NCI-H446 treated with DMSO at 0.1 percent for 48 hours (cell line): Measurements from ENCODE around the gene LPP.

Source experiments
- DNase-seq: peaks from one replicate; lab custom pipeline; 2025; lab: John Stamatoyannopoulos, UW

LPP gene

DNA sequence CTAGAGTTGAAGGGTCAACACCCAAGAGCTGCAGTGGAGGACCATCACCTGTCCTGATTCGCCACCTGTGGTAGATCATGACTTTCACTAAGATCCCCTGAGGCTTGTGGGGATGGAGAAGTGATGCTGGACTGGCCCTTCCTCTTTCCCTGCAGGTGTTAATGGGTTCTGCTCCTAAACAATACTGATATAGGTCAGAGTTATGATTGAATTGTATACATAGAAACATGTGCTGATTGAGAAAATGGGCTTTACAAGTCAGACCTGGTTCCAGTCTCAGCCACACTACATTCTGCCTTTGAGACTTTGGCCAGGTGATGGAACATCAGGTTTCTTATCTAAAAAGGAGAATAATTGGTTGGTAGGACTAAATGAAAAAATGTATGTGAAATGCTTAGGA lies 598.9 kb downstream of the LPP start:
- no peak for DNase-seq

- no peak for DNase-seq
Observed at GRCh38 chr3:188754267-188754666, 600.3 kb downstream of the LPP start.

- no peak for DNase-seq
Observed at GRCh38 chr3:188756241-188756640, 602.3 kb downstream of the LPP start.

GRCh38 chr3:188759336-188760005 lies 605.5 kb downstream of the LPP start:
- DNase-seq = no peak

GRCh38 chr3:188760408-188760807 lies 606.5 kb downstream of the LPP start:
- no peak for DNase-seq

DNA sequence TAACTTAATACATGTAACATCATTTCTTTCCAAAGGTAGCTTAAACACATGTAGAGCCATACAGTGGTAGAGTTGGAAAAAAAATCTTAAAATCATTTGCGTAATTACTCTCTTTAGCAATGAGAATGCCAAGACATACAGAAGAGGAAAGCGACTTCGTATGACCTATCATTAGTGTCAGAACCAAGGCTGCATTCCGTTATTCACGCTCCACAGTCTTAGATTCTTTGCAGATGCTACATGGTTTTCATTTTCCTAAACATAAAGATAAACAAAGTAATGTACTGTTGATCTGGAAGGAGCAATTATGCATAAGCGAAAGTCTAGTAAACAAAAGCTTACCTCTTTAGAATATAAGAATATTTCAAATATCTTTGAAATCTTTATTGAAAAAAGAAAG lies 607.5 kb downstream of the LPP start:
- no peak for DNase-seq

- no peak for DNase-seq
Observed at GRCh38 chr3:188761964-188762363, 608.0 kb downstream of the LPP start.

DNA sequence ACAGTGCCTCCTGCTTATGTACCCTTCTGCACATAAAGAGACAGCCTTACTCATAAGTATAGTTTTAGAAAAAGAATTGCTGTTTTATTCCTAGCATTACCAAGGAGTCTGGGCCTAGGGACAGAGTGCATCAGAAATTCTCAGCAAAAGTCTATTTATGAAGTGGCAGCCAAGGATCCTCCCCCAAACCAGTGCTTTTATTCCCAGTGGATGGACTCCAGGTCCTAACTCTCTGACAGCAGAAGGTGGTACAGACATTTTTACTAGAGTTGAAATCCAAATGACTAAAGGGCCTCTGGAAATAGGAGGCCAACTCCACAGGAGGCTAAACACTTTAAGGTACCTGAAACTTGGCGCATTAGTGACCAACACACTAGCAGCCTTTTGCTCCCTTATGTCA lies 610.7 kb downstream of the LPP start:
- DNase-seq = no peak

DNA sequence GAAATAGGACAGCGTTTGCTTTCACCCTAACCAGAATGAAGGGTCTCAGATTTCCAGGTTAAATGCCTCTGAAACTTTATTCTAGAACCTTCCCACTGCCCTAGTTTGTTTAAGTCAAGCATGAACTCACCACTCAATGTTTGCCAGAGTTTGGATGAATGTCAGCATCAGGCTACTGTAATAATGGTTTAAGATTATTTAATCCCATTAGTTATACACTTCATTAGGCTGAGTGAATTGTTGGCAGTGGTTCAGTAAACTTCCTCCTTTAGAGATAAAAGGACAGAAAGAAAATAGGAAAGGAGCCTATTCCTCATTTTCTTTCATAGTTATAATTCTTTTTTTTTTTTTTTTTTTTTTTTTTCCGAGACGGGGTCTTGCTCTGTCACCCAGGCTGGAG lies 615.9 kb downstream of the LPP start:
- peak; percentile 25 for DNase-seq

- peak; percentile 70 for DNase-seq
Observed at GRCh38 chr3:188772886-188773285, 618.9 kb downstream of the LPP start.

- DNase-seq = no peak
Observed at GRCh38 chr3:188775412-188775811, 621.5 kb downstream of the LPP start.

DNA sequence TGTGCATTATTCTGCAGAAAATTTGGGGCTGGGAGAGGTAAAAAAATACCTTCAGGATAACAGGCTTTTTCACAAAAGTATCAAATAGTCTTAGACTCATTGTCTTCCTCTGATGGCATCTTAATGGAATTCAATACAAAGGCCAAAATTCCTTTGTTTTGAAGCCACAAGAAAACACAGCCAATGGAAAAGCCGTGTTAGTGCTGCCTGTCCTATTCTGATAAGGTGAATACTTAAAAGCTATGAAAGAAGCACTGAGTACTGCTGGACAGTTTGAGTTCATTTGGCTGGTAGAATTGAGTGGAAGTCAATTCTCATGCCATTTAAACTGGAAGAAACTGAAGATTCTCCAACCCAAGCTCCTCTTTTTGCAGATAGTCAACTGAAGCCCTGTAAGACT lies 622.5 kb downstream of the LPP start:
- DNase-seq = no peak

- DNase-seq = no peak
Observed at GRCh38 chr3:188778091-188778852, 624.3 kb downstream of the LPP start.

- DNase-seq = no peak
Observed at GRCh38 chr3:188779281-188779980, 625.5 kb downstream of the LPP start.

DNA sequence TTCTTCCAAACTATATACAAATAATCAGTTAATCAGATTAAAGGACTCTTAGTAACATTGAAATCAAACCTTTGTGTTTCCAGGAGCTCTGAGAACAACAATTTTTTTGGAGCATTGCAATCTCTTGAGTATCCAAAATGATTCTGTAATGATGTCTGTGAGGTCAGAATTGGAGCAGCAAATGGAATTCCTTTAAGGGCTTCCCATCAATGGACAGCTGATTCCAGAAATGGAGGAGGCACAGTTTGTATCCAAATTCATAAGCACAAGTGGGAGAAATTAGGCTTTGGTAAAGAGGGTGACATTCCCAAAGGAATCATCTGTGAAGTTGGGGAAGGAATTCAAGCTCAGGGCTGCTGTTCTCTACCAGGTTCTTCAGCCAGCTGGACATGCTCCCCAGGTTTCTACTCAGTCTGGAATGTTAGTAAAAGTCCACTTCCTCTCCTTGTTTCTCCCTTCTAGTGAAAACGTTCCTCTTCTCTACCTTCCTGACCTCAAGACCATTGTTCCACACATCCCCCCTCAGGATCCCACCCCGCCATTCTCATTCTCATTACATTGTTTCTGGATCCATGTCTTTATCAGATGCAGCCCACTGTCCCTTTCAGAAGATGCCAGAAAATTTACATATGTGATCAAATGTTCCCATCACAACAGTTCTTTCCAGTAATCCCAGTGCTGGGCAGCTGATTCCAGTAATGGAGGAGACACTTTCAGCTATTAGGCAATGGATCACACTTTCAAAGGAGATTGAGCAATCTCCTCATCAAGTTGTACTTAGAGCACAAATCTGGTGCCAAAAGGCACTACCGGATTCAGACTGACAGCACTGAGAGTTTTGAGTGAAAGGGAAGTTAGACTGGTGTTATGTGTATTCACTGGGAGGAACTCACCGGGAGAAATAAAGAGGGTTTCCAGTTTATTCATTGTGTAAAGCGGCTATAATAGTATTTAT lies 626.5 kb downstream of the LPP start:
- no peak for DNase-seq

- no peak for DNase-seq
Observed at GRCh38 chr3:188782613-188783124, 628.7 kb downstream of the LPP start.

DNA sequence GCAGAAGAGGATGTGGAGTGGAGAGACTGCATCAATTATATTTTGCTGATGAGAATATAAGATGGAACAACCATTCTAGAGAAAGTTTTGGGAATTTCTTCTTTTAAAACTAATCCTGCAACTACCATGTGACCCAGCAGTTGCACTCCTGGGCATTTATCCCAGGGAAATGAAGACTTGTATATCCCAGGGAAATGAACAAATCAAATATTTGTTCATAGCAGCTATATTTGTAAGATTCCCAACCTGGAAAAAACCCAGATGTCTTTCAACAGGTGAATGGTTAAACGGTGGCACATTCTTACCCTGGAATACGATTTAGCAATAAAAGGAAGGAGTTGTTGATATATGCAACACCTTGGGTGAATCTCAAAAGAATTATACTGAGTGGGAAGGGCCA lies 632.5 kb downstream of the LPP start:
- DNase-seq = no peak

DNA sequence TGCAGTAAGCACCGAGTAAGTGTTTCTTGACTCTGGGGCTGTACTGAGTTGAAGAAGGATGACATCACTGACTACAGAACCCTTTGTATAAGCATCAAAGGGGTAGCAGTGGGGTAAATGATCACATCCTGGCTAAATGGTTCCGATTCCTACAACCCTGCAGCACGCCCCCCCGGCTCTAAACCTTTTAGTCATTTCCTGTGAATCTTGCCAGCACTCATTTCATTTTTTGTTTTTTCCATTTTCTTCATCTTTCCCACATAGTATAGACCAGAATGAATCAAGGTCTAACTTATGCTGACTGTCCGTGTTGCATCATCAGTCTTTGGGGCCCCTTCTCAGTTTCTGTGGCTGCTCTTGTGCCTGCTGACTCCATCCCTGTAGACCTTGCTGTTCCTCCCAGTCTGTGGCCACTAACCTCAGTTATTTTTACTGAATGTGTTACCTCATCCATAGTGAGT lies 634.7 kb downstream of the LPP start:
- DNase-seq = no peak

GRCh38 chr3:188789251-188789650 lies 635.3 kb downstream of the LPP start:
- DNase-seq = no peak

DNA sequence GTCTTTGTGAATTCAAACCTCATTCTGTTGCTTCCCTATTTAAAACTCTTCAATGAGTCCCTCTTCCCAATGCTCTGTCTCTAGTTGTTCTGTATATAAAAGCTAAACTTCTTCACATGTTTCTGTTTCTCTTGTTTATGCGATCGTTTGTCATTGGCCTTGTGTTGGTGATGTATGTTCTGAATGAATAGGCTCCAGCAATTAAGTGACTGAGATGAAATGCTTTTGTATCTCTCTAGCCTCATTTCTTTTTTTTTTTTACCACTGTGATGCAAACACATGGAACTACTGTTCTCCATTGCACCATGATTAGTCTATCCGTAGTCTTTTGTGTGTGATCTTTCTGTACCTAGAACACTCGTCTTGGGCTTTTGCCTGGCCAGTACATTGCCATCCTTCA lies 637.4 kb downstream of the LPP start:
- no peak for DNase-seq

DNA sequence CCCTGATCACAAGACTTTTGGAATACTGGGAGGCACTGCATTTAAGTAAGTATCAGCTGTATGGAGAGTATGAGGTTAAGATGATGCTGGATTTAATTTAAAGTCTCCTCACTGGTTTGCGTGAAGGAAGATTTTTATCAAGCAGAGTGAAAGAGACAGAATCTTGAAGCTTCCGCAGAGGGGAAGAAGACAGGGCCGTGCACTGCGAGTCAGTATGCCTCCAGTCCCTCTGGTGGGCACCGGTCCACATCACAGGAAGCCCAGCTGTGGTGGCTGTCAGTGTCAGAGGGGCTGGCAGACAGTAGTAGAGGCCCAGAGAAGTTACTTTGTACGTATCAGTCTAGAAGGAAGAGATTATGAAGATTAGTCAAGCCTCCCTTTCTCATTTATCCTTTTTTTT lies 638.8 kb downstream of the LPP start:
- DNase-seq = no peak
